Measurements from ENCODE around the gene POLR2E. TPM values are rescaled to one million over a fixed set of nuclear protein-coding genes. Genes with fewer than 3 reads are reported as not detected.

The POLR2E gene
- total RNA-seq, 1 experiment from 2014 or later, result 343 TPM

DNA sequence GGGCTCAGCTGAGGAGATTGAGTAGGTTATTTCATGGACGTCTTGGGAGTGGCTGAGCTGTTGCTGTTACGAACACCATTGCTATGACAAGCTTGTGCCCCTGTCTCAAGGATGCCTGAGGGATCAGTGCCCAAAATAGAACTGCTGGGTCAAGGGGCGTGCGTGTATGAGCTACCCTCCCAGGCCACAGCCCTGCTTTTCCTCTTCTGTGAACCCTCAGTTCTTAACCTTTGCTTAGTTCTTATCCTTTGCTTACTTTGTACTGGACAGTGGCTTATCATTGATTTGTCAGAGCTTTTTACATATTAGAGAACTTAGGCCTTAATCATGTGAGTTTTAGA lies 19.2 kb downstream of the POLR2E start:
- BruUV-seq (replicated peaks), result no TSS peak
- Histone ChIP-seq H3K4me3 (ENCODE audit: low read depth, low read length, poor library complexity, severe bottlenecking) (no peak overlapping the region), H3K36me3 (ENCODE audit: insufficient read depth, low read length, poor library complexity, severe bottlenecking) (no peaks in the 10 kb centered on the region), H3K4me1 (ENCODE audit: insufficient read depth, low read length, poor library complexity, severe bottlenecking) (peaks cover 10% of the 10 kb centered on the region), H3K9me3 (ENCODE audit: low read depth, low read length, poor library complexity, severe bottlenecking) (no peaks in the 10 kb centered on the region), H3K27ac (ENCODE audit: low read depth, low read length, poor library complexity, severe bottlenecking) (peak overlapping the region; percentile 30), H3K27me3 (replicated peaks; ENCODE audit: insufficient read depth, low read depth, low read length, poor library complexity) (peaks cover 2% of the 10 kb centered on the region)
- ChIA-PET POLR2A (ENCODE audit: low non-redundant PET) (no interaction called here), CTCF (no interaction called here)
- intact Hi-C loops (cut with micrococcal nuclease; ENCODE audit: unreplicated experiment), result no loop called here
- no peak for DNase-seq (ENCODE audit: low spot score)
- TF ChIP-seq EZH2 (IDR thresholded peaks at IDR 0.05; ENCODE audit: borderline replicate concordance, low read depth, low read length, poor library complexity, severe bottlenecking) (no peak), CTCF (conservative IDR thresholded peaks at IDR 0.05; ENCODE audit: low read depth, low read length) (no peak)

DNA sequence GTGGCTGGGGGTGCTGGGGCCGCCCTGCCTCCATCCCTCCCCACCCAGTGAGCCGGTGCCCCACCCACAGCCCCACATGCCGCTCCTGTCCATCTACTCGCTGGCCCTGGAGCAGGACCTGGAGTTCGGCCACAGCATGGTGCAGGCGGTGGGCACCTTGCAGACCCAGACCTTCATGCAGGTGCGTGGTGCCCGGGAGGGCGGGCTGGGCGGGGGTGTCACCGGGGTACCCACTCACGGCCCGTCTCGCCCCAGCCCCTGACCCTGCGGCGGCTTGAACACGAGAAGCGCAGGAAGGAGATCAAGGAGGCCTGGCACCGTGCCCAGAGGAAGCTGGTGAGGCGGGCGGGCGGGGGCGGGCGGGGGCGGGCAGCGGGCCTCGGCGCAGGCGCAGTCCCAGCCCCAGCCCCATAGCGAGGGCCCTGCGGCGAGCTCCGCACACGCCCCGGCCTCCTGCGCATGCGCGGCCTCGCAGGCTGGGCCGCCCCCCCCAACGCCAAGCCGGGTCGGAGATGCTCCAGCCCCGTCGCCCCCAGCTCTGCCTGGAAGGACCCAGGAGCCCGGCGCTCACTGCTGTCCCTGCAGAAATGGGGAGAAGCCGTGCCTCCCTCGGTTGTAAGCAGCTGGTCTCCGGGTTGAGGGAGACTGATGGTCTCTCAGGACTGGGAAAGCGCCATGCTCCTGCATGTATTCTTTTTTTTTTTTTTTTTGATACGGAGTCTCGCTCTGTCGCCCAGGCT lies 20.5 kb downstream of the POLR2E start:
- ChIA-PET CTCF (interaction anchor here (0.6 to 1.6 kb wide), 5 partner anchors 10 to 170 kb away, joined by 3 to 6 read pairs (median 4); no protein-coding TSS in a partner anchor), POLR2A (ENCODE audit: low non-redundant PET) (interaction anchor here (0.6 to 0.9 kb wide), 4 partner anchors 22 to 1023 kb away, joined by 3 to 6 read pairs (median 4); no protein-coding TSS in a partner anchor)
- intact Hi-C loops (cut with micrococcal nuclease; ENCODE audit: unreplicated experiment), result no loop called here
- Histone ChIP-seq H3K27ac (ENCODE audit: low read depth, low read length, poor library complexity, severe bottlenecking) (peak overlapping the region; percentile 63), H3K36me3 (ENCODE audit: insufficient read depth, low read length, poor library complexity, severe bottlenecking) (no peaks in the 10 kb centered on the region), H3K27me3 (replicated peaks; ENCODE audit: insufficient read depth, low read depth, low read length, poor library complexity) (peaks cover 7% of the 10 kb centered on the region), H3K4me1 (ENCODE audit: insufficient read depth, low read length, poor library complexity, severe bottlenecking) (peaks cover 15% of the 10 kb centered on the region), H3K4me3 (ENCODE audit: low read depth, low read length, poor library complexity, severe bottlenecking) (peak overlapping the region; percentile 47), H3K9me3 (ENCODE audit: low read depth, low read length, poor library complexity, severe bottlenecking) (no peaks in the 10 kb centered on the region)
- DNase-seq (ENCODE audit: low spot score), result peak; percentile 92
- no TSS peak for BruUV-seq (replicated peaks)
- TF ChIP-seq EZH2 (IDR thresholded peaks at IDR 0.05; ENCODE audit: borderline replicate concordance, low read depth, low read length, poor library complexity, severe bottlenecking) (no peak), CTCF (conservative IDR thresholded peaks at IDR 0.05; ENCODE audit: low read depth, low read length) (no peak)

- intact Hi-C loops (cut with micrococcal nuclease; ENCODE audit: unreplicated experiment), result no loop called here
- H3K9me3 ChIP-seq (ENCODE audit: low read depth, low read length, poor library complexity, severe bottlenecking), result no peaks in the 10 kb centered on the region
- H3K36me3 ChIP-seq (ENCODE audit: insufficient read depth, low read length, poor library complexity, severe bottlenecking), result no peaks in the 10 kb centered on the region
- peak overlapping the region; percentile 30 for H3K4me3 ChIP-seq (ENCODE audit: low read depth, low read length, poor library complexity, severe bottlenecking)
- DNase-seq (ENCODE audit: low spot score), result no peak
- BruUV-seq (replicated peaks), result no TSS peak
- TF ChIP-seq EZH2 (IDR thresholded peaks at IDR 0.05; ENCODE audit: borderline replicate concordance, low read depth, low read length, poor library complexity, severe bottlenecking) (no peak), CTCF (conservative IDR thresholded peaks at IDR 0.05; ENCODE audit: low read depth, low read length) (no peak)
- ChIA-PET CTCF (interaction anchor here (0.6 to 1.6 kb wide), 3 partner anchors 9 to 39 kb away, joined by 3 to 6 read pairs (median 4); no protein-coding TSS in a partner anchor), POLR2A (ENCODE audit: low non-redundant PET) (interaction anchor here (0.9 kb wide), 1 partner anchor 23 kb away, joined by 3 read pairs; no protein-coding TSS in a partner anchor)
- H3K4me1 ChIP-seq (ENCODE audit: insufficient read depth, low read length, poor library complexity, severe bottlenecking), result peaks cover 15% of the 10 kb centered on the region
- peaks cover 7% of the 10 kb centered on the region for H3K27me3 ChIP-seq (replicated peaks; ENCODE audit: insufficient read depth, low read depth, low read length, poor library complexity)
- peak overlapping the region; percentile 63 for H3K27ac ChIP-seq (ENCODE audit: low read depth, low read length, poor library complexity, severe bottlenecking)
Measured at GRCh38 chr19:1073956-1074517, 21.1 kb downstream of the POLR2E start.

Data from A673 (cell line).